GM03348 (cell line): Measurements from ENCODE around the gene PLCB4.
"Not testable (repeated sequence)": the region's sequence is repeated elsewhere in the genome, so short reads cannot be mapped to it uniquely, and the experiment has no call there.

Experiments used
- DNase-seq: peaks from one replicate; pipeline ENCODE4 v3.0.0; 2012; ENCODE audit warnings: low spot score

The PLCB4 gene

DNA sequence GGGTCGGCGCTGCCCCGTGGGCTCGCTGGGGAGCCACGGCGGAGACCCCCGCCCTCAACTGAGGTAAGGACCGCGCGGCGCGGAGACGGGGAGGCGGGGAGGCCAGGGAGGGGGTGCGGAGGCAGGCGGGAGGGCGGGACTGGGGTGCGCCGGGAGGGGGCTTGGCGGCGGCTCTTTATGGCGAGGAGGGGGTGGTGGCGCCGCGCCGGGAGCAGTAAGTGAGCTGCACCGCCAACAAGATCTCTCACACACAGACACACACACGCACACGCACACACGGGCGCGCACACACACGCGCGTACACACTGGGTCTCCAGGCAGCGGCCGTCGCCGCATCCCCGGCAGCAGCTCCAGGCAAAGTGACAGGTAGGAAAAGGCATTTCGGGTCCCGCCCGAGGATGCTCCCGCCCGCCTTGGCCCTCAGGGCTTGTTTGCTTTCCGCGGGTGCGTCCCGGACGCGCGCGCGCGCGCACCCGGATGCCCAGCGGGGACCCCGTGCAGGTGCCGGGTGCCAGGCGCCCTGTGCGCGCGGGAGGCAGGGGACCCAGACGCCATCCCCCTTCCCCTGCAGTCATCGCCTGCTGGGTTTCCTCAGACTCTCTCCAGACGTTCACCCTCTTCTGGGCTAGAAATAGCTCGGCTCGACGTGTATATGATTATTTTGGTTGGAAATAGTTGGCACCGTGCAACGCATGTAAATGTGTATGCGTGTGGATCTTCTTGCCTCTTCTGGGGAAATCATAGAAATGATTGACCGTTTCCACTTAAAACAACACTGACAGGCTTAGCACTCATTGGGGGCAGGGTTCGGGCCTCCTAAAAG is at the start of gene PLCB4:
TSS of gene PLCB4 (plus strand) at position 247 of the 823 bp plus-strand sequence. CDS start 238,728 bp downstream, outside the sequence.
- peak; percentile 60 for DNase-seq

DNA sequence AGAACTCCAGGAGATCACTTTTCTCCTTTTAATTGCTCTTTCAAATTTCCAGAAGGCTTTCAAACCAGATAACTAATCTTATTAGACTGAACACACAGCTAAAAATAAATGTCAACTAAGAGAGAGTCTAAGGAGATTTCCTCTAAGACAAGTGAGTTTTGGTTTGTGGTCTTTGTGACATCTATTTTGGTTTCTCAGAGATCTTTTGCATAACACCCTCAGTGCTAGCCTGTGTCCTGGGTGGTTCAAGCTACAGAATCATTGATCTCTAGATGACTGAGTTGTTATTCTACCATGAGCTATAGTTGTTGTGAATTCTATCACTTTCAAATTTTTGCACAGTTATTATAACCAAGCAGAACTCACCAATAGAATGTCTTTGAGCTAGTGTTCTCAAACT is 49.1 kb upstream of the PLCB4 start:
- DNase-seq: no peak

- no peak for DNase-seq
Observed at GRCh38 chr20:9021216-9021615, 47.7 kb upstream of the PLCB4 start.

DNA sequence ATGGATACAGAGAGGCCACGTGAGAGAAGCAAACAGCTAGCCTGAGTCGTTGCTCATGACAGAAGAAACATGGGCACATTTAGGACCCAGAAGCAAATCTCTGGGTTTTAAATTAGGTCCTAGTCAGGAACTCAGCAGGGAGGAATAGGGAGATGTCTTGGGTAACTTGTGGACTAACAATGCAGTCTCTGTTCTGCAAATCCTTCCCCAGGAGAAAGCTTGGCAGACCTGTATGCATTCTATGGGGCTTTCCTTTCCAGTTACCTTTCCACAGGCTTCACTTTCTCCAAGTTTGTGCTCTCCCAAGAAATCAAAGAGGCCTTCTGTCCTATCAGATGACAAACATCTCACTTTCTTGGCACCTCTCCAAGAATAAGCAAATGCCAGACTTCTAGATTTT is 47.2 kb upstream of the PLCB4 start:
- no peak for DNase-seq

DNA sequence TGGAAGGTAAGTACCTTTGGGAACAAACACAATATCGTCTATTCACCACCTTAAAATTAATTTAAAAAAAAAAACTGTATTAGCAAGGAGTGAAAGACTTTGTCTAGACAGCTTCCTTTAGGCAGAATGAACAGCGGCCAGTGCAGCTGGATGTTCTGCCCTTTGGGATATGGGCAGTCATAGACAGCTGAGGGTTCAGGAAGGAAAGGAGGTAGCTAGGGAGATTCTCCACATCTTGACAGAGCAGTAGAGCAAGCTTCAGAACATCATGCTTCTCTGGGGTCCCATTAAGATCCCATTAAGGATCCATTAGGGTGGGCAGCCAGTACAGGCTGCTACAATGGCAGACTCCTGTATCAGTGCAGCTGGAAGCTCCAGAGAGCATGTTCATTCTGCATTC is 46.5 kb upstream of the PLCB4 start:
- DNase-seq: no peak

GRCh38 chr20:9024606-9025005 is 44.3 kb upstream of the PLCB4 start:
- DNase-seq: no peak

DNA sequence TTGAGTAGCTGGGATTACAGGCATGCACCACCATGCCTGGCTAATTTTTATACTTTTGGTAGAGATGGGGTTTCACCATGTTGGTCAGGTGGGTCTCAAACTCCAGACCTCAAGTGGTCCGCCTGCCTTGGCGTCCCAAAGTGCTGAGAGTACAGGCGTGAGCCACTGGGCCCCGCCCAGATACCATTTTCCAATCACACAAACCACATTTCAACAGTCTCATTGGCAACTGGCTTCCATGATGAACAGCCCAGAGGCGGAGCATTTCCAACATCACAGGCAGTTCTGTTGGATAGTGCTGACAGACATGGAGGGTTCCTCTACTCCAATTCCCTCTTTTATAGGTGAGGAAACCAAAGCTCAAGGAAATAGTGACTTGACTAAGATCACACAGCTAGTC is 43.9 kb upstream of the PLCB4 start:
- no peak for DNase-seq

DNA sequence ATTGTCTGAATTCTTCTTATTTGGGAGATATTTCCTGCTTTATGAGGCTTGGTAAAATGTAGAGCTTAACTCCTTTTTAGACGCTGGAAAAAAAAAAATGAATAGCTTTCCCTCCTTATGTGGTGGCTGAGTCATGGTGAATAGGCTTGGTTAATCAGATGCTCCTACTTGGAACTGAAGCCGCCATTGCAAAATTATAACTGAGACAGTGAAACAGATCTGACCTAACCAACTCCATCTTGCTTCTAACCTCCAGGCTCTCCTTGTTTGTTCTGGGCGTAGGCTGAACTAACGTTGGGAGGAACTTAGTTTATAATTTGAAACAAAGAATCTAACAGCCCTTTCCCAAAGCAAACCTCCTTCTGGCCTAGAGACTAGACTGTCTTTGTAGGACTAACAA is 43.2 kb upstream of the PLCB4 start:
- peak; percentile 63 for DNase-seq

GRCh38 chr20:9027626-9028025 is 41.3 kb upstream of the PLCB4 start:
- DNase-seq: no peak

DNA sequence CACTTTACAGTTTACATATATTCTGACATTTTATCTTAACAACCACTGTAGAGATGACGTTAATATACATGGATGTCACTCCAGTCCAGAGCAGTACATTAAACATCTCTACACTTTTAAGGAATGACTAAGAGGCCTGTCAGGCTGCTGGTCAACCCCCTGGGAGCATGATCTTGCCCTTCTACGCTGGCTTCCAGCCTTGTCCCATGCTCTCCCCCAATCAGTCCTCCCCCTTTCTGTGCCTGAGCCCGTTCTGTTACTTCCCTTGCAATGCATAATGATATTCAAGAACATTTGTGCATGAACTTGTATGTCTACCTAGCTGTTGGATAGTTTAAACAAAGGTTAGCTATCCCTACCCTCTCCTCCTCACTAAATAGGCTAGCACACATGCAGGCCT is 40.5 kb upstream of the PLCB4 start:
- no peak for DNase-seq

- no peak for DNase-seq
Observed at GRCh38 chr20:9031991-9032390, 36.9 kb upstream of the PLCB4 start.

DNA sequence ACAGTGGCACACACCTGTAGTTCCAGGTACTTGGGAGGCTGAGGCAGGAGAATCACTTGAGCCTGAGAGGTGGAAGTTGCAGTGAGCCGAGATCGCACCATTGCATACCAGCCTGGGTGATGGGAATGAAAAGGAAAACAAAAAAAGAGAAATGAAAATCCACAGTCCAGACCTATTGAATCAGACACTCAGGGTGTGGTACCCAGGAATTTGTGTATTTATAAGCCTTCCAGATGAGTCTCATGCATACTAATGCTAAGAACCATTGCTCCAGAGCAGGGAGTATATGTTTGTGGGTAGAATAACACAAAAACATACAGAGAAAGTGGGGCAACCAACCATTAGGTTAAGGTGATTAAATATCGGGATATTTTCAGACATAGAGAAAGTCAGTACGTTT is 36.1 kb upstream of the PLCB4 start:
- no peak for DNase-seq

DNA sequence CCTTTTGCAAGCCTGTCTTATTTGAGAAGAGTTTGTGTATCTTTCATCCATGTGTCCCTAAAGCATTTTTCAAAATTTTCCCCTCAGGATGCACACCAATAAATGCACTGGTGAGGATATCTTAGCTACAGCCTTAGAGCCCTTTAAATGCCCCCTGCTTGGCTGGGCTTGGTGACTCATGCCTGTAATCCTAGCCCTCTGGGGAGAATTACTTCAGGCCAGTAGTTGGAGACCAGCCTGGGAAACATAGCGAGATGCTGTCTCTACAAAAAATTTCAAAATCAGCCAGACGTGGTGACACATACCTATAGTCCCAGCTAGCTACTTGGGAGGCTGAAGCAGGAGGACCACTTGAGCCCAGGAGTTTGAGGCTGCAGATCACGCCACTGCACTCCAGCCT is 33.8 kb upstream of the PLCB4 start:
- DNase-seq: peak; percentile 47

DNA sequence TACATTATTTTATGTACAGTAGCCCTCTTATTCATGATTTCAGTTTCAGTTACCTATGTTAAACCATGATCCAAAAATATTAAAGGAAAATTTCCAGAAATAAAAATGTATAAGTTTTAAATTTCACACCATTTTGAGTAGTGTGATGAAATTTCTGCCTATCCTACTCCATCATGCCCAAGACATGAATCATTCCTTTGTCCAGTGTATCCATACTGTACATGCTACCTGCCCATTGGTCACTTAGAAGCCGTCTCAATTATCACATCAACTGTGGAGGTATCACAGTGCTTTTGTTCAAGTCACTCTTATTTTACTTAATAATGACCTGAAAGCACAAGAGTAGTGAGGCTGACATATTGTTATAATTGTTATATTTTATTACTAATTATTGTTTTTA is 32.3 kb upstream of the PLCB4 start:
- DNase-seq: no peak

- DNase-seq: peak; percentile 40
Observed at GRCh38 chr20:9038791-9039535, 29.9 kb upstream of the PLCB4 start.

- DNase-seq: peak; percentile 18
Observed at GRCh38 chr20:9040863-9041524, 27.9 kb upstream of the PLCB4 start.

- DNase-seq: no peak
Observed at GRCh38 chr20:9043364-9043763, 25.5 kb upstream of the PLCB4 start.

- DNase-seq: not testable (repeated sequence)
Observed at GRCh38 chr20:9047928-9048327, 21.0 kb upstream of the PLCB4 start.

- peak; percentile 88 for DNase-seq
Observed at GRCh38 chr20:9051508-9051907, 17.4 kb upstream of the PLCB4 start.

DNA sequence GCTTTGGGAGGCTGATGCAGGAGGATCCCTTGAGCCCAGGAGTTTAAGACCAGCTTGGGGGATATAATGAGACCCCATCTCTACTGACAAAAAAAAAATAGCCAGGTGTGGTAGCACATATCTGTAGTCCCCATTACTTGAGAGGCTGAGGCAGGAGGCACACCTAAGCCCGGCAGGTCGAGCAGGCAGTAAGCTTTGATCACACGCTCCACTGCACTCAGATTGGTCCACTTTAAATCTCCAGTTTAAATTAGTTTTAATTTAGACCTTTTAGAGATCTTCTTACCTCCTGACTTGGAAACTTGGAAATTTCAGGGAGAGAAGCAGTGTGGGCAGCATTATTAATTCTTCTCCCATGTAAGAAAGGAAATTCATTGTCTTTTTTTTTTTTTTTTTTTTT is 16.8 kb upstream of the PLCB4 start:
- DNase-seq: no peak

- DNase-seq: no peak
Observed at GRCh38 chr20:9053108-9053507, 15.8 kb upstream of the PLCB4 start.

GRCh38 chr20:9054176-9054575 is 14.7 kb upstream of the PLCB4 start:
- peak; percentile 29 for DNase-seq

DNA sequence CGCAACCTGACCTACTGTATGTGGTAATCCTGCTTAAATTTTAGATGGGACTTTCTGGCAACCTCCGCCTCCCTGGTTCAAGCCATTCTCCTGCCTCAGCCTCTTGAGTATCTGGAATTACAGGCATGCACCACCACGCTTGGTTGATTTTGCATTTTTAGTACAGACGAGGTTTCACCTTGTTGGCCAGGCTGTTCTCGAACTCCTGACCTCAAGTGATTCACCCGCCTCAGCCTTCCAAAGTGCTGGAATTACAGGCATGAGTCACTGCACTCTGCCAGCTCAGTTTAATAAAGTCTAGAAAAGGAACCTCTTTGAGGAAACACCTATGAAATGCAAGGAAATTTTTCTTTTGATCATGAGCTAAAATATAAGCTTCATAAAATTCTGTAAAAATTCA is 9.0 kb upstream of the PLCB4 start:
- no peak for DNase-seq
